Globus pallidus (tissue), 1 donor: ENCODE measurements around the gene AHR.

Source experiments
- DNase-seq: peaks from one replicate; pipeline ENCODE4 v3.0.0-alpha.2; 2015; ENCODE audit warnings: low spot score

The AHR gene

DNA sequence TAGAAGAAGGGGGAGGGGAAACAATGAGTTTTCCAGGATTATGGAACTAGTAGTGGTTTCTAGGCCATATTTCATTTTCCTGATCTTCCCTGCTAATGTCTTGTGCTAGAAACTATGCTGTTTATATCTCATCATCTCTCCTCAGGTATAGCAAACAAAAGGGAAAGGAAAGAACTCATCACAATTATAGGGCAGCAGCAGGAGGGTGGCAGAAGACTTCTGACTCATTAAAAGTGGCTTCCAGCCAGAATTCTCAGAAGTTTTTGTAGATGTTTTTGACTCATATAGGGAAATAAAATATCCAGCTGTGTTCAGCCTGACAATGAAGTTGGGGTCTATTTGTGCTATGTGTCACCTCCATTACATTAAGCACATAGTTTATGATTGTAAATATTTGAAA lies 6.5 kb downstream of the AHR start:
- no peak for DNase-seq

DNA sequence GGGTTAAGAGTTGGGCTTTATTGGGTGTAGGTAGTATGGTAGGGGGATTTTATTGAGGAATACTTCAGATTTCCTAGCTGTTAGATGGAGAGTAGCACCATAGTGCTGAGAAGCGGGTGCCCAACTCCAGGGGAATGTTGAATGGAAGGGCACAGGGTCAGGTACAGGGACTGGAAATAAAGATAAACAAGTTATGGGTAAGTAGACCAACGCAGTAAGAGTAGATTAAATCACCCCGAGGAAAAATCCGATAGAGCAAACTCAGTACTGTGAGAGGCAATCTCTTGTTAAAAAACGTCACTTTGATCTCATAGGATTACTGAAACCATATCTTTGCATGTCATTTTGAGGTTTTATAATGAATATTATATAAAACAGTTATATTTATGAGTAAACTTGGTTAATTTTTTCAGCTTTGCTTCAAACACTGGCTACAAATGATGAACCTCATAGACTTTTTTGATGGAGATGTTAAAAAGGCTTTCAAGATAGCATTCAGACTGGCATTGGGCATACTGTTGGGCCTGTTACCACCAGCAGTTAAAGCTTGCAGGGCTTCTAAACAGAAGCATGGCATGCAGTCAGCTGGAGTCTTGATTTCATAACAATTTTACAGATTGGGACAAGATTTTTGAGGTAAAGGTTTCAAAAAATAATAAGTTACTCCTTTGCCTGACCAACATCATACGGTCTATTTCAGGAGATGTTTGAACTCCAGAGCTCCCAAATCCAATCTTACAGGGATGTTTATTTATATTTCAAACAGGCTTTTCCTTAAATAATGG lies 7.1 kb downstream of the AHR start:
- no peak for DNase-seq

DNA sequence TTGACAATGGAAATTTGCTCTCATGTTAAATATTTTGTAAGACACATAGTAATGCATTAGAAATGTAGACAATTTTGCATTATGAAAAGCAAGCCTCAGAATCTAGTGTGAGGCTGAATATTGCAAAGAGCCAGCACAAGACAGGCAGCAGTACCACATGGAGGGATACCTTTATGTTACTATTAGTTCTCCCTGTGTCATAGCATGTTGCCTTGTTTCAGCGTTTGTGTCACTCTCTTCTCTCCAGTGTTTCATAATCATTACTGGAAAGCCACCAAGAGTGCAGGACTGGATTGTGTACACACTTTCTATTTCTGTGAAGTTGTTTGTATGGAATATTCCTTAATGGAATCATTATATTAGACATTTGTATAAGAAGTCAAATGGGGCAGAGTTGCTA lies 8.5 kb downstream of the AHR start:
- DNase-seq = no peak

DNA sequence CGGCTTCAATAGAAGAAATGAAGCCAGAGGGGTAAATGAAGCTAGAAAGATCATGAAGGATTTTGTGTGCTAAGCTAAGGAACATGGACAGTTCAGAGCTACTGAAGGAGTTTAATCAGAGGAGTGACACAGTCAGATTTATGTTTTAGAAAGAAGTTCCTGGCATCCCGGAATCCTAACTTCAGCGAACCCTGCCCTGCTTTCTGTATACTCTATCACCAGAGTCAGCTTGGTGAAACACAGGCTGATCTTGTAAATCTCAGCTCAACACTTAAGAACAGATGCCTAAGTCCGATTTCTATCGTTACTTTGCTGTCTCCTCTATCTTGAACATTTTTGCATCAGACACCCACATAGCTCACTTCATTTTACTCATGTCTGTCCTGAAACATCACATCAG lies 9.1 kb downstream of the AHR start:
- DNase-seq = no peak

DNA sequence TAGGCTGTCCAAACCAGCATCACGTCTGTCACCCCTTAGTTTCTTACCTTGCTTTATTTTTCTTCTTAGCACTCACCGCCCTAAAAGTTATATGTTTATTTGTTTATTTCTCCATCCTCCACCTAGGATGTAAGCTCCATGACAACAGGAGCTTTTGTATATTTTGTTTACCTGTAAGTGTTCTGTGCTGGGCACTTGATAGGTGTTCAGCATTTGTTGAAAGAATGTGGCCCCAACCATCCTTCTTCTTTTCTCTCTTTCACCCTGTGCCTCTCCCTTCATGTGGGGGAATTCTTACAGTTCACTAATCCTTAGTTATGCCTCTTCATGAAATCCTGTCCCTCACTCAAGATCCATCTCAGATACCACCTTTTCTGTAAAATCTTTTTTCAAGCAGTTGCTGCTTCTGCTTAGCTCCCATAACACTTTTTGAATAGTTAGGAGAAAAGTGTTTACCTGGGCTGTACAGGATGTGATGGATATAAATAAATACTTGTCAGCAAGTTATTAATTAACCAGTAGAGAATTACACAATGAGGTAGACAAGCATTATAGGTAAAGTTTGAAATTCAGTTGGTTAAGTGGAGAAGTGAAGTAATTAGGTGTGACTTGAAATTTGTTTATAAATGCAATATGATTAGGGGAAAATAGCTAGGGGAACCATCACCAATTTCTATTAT lies 9.7 kb downstream of the AHR start:
- no peak for DNase-seq

DNA sequence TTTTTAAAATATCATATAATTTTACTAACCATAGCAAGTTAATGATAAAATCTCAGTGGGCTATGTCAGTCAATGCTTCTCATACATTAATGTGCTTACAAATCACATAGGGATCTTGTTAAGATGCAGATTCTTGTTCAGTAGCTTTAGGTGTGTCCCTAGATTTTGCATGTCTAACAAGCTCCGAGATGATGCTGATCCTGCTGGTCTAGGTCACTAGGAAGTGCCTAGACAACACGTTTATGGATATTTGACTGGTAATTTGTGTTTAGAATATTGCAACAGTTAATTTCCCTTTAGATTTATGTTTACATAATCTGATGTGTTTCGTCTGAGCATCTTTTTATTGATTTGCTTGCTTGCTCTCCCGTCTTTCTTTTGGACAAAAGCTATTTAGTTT lies 12.7 kb downstream of the AHR start:
- no peak for DNase-seq

DNA sequence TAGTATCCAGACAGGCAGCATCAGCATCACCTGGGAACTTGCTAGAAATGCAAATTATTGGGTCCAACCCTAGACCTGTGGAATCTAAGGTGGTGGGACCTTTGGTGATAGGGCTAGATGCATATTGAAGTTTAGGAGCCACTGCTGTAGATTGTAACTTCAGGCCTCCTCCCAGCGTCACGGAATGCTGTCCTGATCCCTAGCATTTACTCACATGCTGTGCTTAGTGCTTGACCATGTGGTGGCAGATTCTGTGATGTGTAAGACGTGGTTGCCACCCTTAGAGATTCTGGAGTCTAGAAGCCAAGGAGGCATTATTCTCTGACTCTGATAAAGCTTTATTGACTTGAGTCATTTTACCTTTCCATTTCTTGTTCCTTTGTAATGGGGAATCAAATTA lies 13.5 kb downstream of the AHR start:
- no peak for DNase-seq

DNA sequence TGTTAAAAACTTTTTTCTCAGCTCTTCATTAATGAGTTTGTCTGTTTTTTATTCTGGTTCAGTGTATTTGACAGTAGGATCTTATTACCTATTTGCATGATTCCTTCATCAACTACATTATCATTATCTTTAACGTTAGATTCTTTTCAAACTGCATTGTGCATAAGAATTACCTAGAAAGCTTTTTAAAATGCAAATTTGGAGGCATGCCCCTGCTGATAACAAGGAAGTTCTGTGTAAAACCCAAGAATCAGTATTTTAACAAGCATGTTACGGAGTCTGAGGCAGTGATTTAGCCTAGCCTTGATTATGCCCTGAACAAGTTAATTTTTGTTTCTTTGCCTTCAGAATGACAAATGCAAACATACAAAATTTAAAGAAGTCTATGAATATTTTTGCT lies 14.2 kb downstream of the AHR start:
- DNase-seq = no peak

DNA sequence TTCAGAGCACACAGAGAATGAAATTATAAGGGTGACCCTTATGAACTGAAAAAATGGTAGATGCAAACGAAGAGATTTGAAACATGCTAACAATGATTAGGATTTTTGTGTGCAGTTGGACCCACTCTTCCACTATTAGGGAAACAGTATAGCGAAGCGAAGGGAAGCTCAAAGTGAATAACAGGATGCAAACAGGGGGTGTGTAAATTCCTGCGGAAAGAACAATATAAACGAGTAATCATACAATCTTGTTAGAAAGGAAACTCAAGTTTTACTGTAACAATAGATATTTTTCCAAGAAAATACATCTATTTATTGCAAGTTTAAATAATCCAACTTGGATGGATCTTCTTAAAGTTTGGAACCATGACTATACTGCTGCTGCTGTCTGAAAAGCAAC lies 14.7 kb downstream of the AHR start:
- DNase-seq = no peak

DNA sequence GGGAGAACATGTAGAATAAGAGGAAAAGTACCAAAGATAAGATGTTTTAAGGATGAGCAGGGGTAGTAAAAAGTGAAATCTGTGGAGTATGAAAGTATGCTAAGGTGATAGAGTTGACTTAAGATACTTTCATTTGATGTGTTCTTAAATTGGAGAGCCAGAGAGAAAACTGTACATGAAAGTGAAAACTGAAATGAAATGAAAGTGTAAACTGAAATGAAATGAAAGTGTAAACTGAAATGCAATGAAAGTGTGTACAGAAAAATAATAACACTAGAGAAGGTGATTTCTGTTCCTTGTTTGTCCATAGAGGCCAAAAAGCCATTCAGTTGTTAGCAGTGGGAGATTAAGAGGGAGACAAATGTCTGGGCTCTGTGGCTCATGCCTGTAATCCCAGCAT lies 17.5 kb downstream of the AHR start:
- DNase-seq = no peak

DNA sequence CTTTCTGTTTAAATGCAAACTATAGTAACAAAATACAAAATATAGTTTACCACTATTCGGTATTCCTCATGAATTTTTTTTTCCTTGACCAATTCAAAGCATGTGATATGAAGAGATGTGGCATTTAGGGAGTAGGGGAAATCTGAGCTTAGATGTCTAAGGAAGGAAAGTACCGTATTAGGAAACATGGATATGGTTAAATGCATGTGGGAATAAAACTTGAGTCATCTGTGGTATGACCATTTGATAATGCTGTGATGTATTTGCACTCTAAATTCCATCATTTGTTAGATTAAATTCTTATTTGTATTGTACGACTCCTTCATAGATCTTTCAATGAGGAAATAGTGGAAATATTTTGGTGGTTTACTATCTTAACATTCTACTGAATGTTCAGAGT lies 19.7 kb downstream of the AHR start:
- DNase-seq = no peak

DNA sequence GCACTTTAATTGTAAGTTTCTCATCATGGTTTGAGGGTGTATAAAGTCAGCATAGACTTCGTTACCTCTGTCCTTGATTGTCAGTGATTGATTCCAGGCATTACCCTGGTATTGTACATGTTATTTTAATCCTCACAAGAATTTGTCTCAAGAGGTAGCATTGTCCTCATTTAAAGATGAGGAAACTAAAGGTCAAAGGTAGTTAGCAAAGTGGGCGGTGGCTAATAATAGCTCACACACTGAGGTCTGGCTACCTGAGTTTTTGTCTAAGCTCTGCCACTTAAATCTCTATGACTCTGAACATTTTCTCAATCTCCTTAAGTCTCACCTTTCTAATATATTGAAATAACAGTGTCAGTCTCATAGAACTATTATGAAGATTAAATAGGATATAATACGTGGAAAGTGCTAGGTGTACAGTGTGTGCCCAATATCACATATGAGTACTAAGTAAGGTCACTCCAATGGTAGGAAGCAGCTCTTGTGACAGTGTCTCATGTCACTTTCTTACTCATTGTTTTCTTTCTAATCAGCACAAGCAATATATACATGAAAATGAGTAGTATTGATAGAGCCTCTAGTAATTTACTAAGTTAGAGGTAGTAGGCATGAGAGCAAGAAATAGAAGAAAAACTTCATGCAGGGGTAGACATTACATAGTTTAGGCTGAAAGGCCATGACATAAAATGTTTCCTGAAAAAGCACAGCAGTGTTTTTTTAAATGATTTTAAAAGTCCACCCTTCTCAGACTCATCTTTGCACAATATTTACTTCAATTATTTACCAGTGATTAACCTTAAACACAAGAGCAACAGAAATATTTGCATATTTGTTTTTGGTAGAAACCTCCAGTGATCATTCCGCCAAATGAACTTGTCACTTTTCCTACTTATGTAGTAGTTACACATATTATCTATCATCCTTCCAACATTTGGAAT lies 21.0 kb downstream of the AHR start:
- DNase-seq = no peak

DNA sequence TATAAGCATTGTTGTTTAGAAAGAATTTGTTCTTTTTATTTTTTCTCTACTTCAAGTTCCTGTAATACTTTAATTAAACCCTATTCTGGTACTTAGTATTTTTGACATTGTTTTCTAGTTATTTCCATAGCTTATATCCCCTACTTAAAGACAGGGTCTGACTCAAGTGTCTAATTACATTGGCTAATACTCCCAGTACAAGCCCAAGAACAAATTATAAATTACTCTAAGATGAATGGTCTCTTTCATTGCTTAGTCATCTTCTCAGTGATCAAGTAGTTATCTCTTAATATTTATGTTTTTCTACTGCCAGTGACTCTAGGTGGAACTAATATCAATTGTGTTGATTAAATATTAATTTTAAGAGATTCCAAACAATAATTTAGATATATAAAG lies 21.6 kb downstream of the AHR start:
- DNase-seq = no peak

DNA sequence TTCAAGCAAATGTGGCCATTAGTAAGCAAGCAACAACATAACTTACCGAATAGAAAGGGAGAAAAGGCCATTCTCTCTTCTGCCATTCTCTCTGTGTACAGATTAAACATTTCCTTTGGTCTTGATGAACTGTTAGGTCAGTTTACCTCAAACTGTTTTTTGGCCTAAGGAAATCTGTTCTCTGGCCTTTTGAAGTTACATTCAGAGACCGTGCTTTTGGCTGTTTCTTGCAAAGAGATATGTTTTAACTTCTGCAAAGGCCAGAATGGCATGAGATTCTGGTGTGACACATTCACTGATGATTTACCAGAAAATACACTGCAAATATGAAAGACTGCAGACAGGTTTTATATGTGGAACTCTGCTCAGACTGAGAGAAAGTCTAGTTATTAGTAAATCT lies 22.2 kb downstream of the AHR start:
- DNase-seq = no peak

DNA sequence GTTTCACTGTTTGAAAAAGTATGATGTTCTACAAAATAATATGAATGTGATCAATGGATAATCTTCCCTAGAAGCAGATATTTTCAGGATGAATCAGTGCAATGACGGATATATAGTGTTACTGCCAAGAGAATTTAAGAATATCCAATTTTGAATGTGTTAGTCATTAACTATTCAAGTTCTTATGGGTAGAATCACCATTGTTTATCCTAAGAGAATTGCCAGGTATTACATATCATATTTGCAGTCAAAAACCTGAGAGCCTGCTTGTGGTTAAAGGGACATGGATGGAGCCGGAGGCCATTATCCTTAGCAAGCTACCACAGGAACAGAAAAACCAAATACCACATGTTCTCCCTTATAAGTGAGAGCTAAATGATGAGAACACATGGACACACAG lies 26.9 kb downstream of the AHR start:
- DNase-seq = no peak

DNA sequence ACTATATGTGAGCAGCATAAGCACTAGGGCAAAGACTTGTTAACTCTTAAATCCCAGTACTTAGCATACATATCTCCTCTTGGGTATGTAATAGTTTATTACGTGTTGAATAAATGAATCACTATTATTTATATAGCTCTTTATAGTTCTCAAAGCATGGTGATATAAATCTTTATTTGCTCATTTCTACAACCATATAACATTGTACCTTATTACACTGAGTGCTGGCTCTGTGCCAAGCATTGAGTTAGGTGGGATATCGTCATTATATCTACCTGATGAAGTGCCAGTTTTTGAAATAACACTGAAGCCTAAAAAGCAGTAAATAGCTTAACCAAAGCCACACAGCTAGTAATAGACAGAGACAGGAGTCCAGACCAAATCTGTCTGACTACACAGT lies 27.9 kb downstream of the AHR start:
- no peak for DNase-seq

DNA sequence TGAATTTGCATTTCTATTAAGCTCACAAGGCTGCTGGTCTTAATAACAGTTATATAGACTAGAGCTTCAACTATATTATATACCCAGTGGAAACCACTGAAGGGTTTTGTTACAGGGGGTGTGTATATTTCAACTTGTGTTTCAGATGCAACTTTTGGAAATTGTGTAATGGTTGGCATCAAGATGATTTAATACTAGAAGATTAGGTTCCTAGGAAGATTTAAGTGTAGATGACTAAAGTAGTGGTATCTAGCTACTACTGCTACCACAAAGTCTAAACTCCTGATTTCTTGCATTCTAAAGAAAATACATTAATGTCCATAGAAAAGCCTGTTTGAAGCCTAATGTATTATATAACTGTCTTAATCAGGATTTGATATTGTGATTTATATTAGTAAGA lies 30.2 kb downstream of the AHR start:
- no peak for DNase-seq

DNA sequence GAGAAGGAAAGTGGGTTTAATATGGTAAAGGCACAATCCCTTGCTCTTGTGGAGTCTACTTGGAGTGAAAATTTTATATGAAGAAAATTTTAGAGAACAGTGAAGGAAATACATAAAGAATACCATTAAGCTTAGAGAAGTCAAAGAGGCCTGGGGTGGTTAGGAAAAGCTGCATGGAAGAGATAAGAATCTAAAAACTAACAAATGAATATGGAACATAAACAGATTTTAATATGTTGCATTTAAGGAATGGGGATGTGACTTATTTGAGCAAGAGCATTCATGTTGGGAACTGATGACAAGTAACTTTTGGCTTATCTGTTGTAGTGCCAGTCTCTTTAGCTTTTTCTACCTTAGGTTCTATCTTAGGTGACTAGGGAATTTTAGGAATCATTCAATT lies 31.0 kb downstream of the AHR start:
- DNase-seq = no peak

DNA sequence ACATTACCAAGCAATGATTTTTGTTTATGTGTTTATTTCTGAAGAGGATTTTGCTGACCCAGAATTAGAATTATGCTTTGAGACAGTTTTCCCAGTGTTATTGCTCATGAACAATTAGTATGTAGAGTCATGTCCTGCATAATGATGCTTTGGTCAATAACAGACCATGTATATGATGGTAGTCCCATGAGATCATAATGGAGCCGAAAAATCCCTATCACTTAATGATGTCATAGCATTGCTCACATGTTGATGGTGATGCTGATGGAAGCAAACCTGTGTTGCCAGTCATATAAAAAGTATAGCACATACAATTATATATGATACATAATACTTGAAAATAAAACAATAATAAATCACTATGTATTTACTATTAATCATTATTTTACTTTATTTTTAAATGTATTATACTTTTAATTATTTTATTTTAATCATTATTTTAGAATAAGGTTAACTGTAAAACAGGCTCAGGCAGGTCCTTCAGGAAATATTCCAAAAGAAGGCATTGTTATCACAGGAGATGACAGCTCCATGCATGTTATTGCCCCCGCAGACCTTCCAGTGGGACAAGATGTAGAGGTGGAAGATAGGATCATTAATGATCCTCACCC lies 33.5 kb downstream of the AHR start:
- DNase-seq = no peak

DNA sequence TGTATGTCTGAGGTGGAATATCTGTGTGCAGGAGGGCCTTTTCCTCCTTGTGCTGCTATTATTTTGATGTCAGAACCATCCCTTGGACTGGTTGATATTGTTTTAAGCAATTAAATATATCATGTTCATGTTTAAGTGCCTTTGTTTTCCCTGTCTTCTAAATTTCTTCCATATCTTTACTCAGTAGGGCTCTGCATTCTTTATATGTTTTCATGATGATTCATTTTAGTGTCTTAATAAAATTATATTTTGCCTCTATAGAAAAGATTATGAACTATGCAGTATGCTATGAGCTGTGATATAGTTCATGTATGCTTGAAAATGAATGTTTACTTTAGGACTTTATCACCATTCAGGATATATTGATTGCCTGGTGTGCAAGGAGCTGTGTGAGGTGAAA lies 34.8 kb downstream of the AHR start:
- no peak for DNase-seq

DNA sequence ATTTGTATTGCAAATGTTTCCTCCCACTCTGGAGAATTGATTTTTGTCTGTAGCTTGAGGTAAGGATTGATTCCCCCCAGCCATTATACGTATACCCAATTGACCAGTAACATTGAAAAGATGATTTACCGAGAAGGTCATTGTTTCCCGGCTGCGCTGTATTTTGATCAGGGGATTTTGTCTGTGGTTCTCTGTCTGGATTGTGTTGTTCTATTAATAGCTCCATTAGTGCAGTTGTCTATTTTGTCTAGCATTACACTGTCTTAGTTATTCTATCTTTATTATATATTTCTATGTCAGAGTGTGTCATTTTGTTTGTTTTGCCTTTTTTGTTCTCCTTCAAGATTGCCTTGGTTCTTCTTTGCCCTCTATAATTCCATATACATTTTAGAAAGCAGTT lies 37.7 kb downstream of the AHR start:
- DNase-seq = no peak

DNA sequence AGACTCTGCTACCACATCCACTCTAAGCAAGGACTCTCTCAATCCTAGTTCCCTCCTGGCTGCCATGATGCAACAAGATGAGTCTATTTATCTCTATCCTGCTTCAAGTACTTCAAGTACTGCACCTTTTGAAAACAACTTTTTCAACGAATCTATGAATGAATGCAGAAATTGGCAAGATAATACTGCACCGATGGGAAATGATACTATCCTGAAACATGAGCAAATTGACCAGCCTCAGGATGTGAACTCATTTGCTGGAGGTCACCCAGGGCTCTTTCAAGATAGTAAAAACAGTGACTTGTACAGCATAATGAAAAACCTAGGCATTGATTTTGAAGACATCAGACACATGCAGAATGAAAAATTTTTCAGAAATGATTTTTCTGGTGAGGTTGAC lies 40.7 kb downstream of the AHR start:
- DNase-seq = no peak

DNA sequence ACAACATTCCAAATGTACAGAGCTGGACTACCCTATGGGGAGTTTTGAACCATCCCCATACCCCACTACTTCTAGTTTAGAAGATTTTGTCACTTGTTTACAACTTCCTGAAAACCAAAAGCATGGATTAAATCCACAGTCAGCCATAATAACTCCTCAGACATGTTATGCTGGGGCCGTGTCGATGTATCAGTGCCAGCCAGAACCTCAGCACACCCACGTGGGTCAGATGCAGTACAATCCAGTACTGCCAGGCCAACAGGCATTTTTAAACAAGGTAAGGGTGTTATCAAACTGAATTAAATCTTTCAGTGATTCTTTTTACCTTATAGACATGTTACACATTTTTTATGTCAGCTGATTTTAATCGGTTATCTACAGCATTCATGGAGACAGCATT lies 41.5 kb downstream of the AHR start:
- no peak for DNase-seq
